Skeletal muscle tissue (tissue), 4 donors: Measurements from ENCODE around the gene ICE1. TPM values are rescaled to one million over a fixed set of nuclear protein-coding genes. Genes with fewer than 3 reads are reported as not detected.

Experiments
- H3K27ac ChIP-seq: one replicate; pipeline ENCODE4 v1.7.0; 2013; ENCODE audit warnings: mild to moderate bottlenecking, low read depth, low read length, inconsistent platforms
- H3K27me3 ChIP-seq, 3 donors: one replicate each; pipeline ENCODE4 v1.7.0; 2013; ENCODE audit warnings: low read length in 3 of 3; ENCODE audit not compliant: control insufficient read depth in 3 of 3, insufficient read depth in 3 of 3
- H3K36me3 ChIP-seq, 3 donors: one replicate each; pipeline ENCODE4 v1.7.0; 2013; ENCODE audit warnings: low read length in 3 of 3; ENCODE audit not compliant: control insufficient read depth in 3 of 3, insufficient read depth in 3 of 3
- H3K4me1 ChIP-seq, 3 donors: one replicate each; pipeline ENCODE4 v1.7.0; 2013; ENCODE audit warnings: low read length in 3 of 3, mild to moderate bottlenecking in 3 of 3; ENCODE audit not compliant: control insufficient read depth in 3 of 3, insufficient read depth in 3 of 3
- H3K4me3 ChIP-seq, 3 donors: one replicate each; pipeline ENCODE4 v1.7.0; 2013; ENCODE audit warnings: low read length in 3 of 3
- H3K9ac ChIP-seq, 3 donors: one replicate each; pipeline ENCODE4 v1.7.0; 2013; ENCODE audit warnings: low read length in 3 of 3, mild to moderate bottlenecking in 3 of 3, moderate library complexity in 2 of 3, low read depth in 1 of 3
- H3K9me3 ChIP-seq, 3 donors: one replicate each; pipeline ENCODE4 v1.7.0; 2013; ENCODE audit warnings: low read length in 3 of 3; ENCODE audit not compliant: control insufficient read depth in 3 of 3
- total RNA-seq: library from RNA; depleted of rRNA; stranded (reverse); fragments of >200 nt; gene quantifications from one replicate; pipeline ENCODE4 v1.2.3, GENCODE V29; 2014
- donor health status: Osteomylitis.

ICE1 gene
- total RNA-seq, 1 donor from 2014 or later = 23.0 TPM

- peaks cover 31 to 47% (median 44%) of the 10 kb centered on the region in 3 donors for H3K4me1 ChIP-seq
These were observed 9.7 kb downstream of the ICE1 start for GRCh38 chr5:5432020-5432707.

DNA sequence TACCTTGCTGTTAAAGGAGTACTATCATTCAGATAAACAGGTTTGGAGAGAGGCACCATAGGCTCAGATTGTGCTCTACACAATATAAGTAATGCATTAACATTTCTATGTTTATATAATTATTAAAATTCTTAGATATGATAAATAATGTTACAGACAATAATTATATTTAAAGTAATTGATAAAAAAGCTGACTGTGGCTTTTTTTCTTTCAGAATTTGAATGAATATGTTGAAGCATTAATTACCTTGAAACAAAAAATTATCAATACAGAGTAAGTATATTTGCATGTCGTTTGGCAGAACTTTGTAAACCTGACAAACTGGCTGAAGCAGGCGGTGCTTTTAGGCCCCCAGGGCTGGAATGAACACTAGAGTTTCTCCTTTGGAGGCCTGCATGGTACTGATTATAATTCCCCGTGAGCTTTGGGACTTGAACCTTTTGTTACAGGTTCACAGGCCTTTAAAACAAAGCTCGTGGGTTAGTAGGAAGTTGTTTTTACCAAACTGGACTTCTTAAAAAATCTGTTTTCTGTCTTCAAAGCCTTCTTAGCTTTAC is 13.8 kb downstream of the ICE1 start:
- H3K27me3 ChIP-seq = no peaks in the 10 kb centered on the region
- peaks cover 0 to 3% (median 0%) of the 10 kb centered on the region in 3 donors for H3K36me3 ChIP-seq
- H3K27ac ChIP-seq = no peak overlapping the region
- H3K9ac ChIP-seq = no peak overlapping the region
- H3K9me3 ChIP-seq = no peaks in the 10 kb centered on the region
- H3K4me3 ChIP-seq = no peak overlapping the region
- peaks cover 11 to 22% (median 17%) of the 10 kb centered on the region in 3 donors for H3K4me1 ChIP-seq

More at GRCh38 chr5:5432020-5432707, 9.7 kb downstream of the ICE1 start:
- no peaks in the 10 kb centered on the region for H3K27me3 ChIP-seq
- H3K9me3 ChIP-seq = no peaks in the 10 kb centered on the region
- H3K9ac ChIP-seq = no peak overlapping the region
- H3K36me3 ChIP-seq = no peaks in the 10 kb centered on the region
- peak overlapping the region in 1 of 3 donors; percentile 30 for H3K4me3 ChIP-seq
- no peak overlapping the region for H3K27ac ChIP-seq

GRCh38 chr5:5437227-5438172 is 15.0 kb downstream of the ICE1 start:
- peaks cover 9 to 14% (median 12%) of the 10 kb centered on the region in 3 donors for H3K4me1 ChIP-seq
- no peak overlapping the region for H3K4me3 ChIP-seq
- H3K9ac ChIP-seq = no peak overlapping the region
- H3K36me3 ChIP-seq = peaks cover 0 to 8% (median 8%) of the 10 kb centered on the region in 3 donors
- H3K9me3 ChIP-seq = no peaks in the 10 kb centered on the region
- H3K27ac ChIP-seq = no peak overlapping the region
- H3K27me3 ChIP-seq = no peaks in the 10 kb centered on the region

- H3K27ac ChIP-seq = no peak overlapping the region
- H3K9ac ChIP-seq = no peak overlapping the region
- H3K4me1 ChIP-seq = no peaks in the 10 kb centered on the region
- H3K4me3 ChIP-seq = no peak overlapping the region
- no peaks in the 10 kb centered on the region for H3K27me3 ChIP-seq
- H3K36me3 ChIP-seq = peaks cover 13 to 44% (median 34%) of the 10 kb centered on the region in 3 donors
- no peaks in the 10 kb centered on the region for H3K9me3 ChIP-seq
These were observed 29.4 kb downstream of the ICE1 start for GRCh38 chr5:5451863-5452262.

DNA sequence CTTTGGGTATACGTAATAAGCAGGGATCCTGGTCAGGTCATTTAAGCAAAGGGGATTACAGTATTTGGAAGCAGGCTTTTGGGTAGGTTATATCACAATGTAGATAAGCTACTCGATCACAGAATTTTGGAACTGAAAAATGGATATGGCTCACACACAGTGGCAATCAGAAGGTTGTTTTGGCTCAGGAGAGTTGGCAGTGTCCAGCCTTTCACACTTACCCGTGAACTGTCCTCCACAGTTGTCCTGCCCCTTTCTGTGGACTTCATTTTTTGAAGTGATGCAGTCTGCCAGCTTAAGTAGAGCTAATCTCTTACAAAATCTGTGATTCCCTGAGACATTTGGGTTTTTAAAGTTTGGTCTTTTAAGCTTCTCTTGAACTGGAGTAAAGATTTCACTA is 30.7 kb downstream of the ICE1 start:
- Histone ChIP-seq H3K27ac (no peak overlapping the region), H3K9me3 (no peaks in the 10 kb centered on the region), H3K4me1 (no peaks in the 10 kb centered on the region), H3K36me3 (peaks cover 21 to 46% (median 39%) of the 10 kb centered on the region in 3 donors), H3K4me3 (no peak overlapping the region), H3K9ac (no peak overlapping the region), H3K27me3 (no peaks in the 10 kb centered on the region)

DNA sequence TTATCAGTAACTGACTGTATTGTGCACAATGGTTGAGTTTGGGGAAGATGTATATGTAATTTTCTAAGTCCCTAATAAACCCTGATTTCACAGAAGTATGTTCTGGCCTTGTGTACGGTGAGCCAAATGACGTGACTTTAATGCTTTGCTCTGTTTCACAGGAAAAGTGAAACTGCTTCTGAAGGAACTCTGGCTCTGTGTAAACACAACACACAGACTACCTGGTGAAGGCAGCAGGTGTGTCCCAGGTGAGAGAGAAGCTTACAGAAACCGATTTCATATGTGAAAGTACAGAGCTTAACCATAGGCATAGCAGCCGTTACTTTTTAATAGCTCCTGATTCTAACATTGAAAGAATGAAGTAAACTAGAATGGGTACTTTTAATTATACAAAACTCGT is 31.9 kb downstream of the ICE1 start:
- H3K4me1 ChIP-seq = no peaks in the 10 kb centered on the region
- no peaks in the 10 kb centered on the region for H3K27me3 ChIP-seq
- H3K9me3 ChIP-seq = no peaks in the 10 kb centered on the region
- H3K4me3 ChIP-seq = no peak overlapping the region
- H3K9ac ChIP-seq = no peak overlapping the region
- no peak overlapping the region for H3K27ac ChIP-seq
- H3K36me3 ChIP-seq = peaks cover 25 to 48% (median 44%) of the 10 kb centered on the region in 3 donors

DNA sequence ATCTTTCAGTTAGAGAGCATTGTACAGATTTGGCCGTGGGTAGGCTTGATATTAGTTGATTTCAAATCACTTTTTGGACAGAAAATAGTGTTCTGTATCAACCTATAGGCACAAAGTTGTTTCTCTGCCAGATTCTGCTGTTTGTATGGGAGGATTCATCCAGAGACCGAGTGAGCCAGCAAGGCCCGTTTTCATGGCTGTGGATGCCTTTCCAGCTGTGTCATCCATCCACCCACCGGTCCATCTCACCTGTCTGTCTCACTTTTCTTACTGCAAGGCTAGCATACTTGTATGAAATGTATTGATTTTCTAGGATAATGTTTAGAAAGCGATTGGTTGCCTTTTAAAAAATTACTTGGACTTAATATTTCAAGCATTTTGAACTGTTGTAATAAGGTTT is 34.4 kb downstream of the ICE1 start:
- Histone ChIP-seq H3K9ac (no peak overlapping the region), H3K36me3 (peaks cover 41 to 62% (median 57%) of the 10 kb centered on the region in 3 donors), H3K4me3 (no peak overlapping the region), H3K27me3 (no peaks in the 10 kb centered on the region), H3K4me1 (no peaks in the 10 kb centered on the region), H3K27ac (no peak overlapping the region), H3K9me3 (no peaks in the 10 kb centered on the region)

DNA sequence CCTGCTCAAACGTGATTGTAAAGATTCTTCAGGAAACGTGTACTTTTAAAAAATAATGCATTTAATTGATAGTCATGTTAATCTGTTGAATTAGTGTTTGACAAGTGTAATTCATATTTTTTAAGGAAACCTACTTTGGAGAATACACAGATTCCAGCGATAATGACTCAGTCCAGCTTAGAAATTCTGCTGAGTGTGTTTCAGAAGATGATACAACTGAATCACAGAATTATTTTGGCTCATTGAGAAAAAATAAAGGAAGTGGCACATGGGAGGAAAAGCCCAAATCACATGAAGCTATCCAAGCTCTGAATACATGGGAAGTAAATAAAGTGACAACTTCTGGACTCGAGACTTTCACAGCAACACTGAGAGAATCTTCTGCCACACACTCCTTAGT is 37.8 kb downstream of the ICE1 start:
- Histone ChIP-seq H3K27ac (no peak overlapping the region), H3K27me3 (no peaks in the 10 kb centered on the region), H3K9me3 (no peaks in the 10 kb centered on the region), H3K4me3 (no peak overlapping the region), H3K4me1 (no peaks in the 10 kb centered on the region), H3K9ac (no peak overlapping the region), H3K36me3 (peaks cover 56 to 75% (median 70%) of the 10 kb centered on the region in 3 donors)

DNA sequence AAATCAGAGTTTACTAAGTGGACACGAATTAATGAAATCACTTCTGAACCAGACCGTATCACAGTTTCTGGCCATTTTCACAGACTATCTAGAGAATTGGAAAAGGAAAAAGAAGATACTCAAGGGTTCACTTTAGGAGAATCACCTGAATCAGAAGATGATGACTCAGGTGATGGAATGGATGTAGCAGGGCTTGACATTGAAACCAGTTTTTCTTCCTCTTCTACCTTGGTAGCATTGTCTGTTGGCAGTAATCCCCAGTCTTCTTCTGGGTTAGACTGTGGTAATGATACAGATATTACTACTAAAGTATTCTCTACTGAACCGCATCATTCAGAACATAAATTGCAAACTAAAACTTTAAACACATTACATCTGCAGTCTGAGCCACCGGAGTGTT is 38.5 kb downstream of the ICE1 start:
- no peak overlapping the region for H3K4me3 ChIP-seq
- peaks cover 54 to 75% (median 72%) of the 10 kb centered on the region in 3 donors for H3K36me3 ChIP-seq
- H3K27ac ChIP-seq = no peak overlapping the region
- no peaks in the 10 kb centered on the region for H3K4me1 ChIP-seq
- no peaks in the 10 kb centered on the region for H3K27me3 ChIP-seq
- H3K9ac ChIP-seq = no peak overlapping the region
- H3K9me3 ChIP-seq = no peaks in the 10 kb centered on the region
